ENCODE data around the gene HLA-DPB1. TPM values are rescaled to one million over a fixed set of nuclear protein-coding genes. Genes with fewer than 3 reads are reported as not detected.

Gene HLA-DPB1
- total RNA-seq, 1 experiment from 2014 or later, result not detected

GRCh38 chr6:33066917-33067521 lies 8.8 kb upstream of the HLA-DPB1 start:
- TF ChIP-seq EZH2 (IDR thresholded peaks at IDR 0.05; ENCODE audit: low read depth), result no peak
- TF ChIP-seq CTCF (conservative IDR thresholded peaks at IDR 0.05), result no peak
- Histone ChIP-seq H3K27me3 (ENCODE audit: insufficient read depth, low read depth) (peaks cover 43% of the 10 kb centered on the region), H4K20me1 (ENCODE audit: insufficient read depth) (no peaks in the 10 kb centered on the region), H3K4me1 (replicated peaks; ENCODE audit: insufficient read depth) (no peaks in the 10 kb centered on the region), H3K79me2 (ENCODE audit: low read depth) (no peaks in the 10 kb centered on the region), H3K4me3 (no peak overlapping the region), H2AFZ (no peak overlapping the region), H3K36me3 (ENCODE audit: low read depth) (no peaks in the 10 kb centered on the region), H3K9me2 (ENCODE audit: insufficient read depth) (no peaks in the 10 kb centered on the region), H3K9me3 (ENCODE audit: insufficient read depth, low read depth) (no peaks in the 10 kb centered on the region), H3F3A (ENCODE audit: insufficient read depth, low read depth) (no peaks in the 10 kb centered on the region), H3K27ac (no peak overlapping the region), H3K4me2 (no peak overlapping the region)
- intact Hi-C loops (cut with micrococcal nuclease; ENCODE audit: unreplicated experiment), result no loop called here
- ChIA-PET POLR2A (ENCODE audit: unreplicated experiment) (no interaction called here), CTCF (no interaction called here)
- no TSS peak for BruUV-seq (replicated peaks)
- no peak for DNase-seq

GRCh38 chr6:33069021-33069738 lies 6.6 kb upstream of the HLA-DPB1 start:
- H2AFZ ChIP-seq, result no peak overlapping the region
- H3K9me2 ChIP-seq (ENCODE audit: insufficient read depth), result no peaks in the 10 kb centered on the region
- H3K4me1 ChIP-seq (replicated peaks; ENCODE audit: insufficient read depth), result no peaks in the 10 kb centered on the region
- TF ChIP-seq CTCF (conservative IDR thresholded peaks at IDR 0.05) (no peak), EZH2 (IDR thresholded peaks at IDR 0.05; ENCODE audit: low read depth) (no peak)
- H3K27ac ChIP-seq, result no peak overlapping the region
- CTCF ChIA-PET, result no interaction called here
- no peak for DNase-seq
- H3K36me3 ChIP-seq (ENCODE audit: low read depth), result no peaks in the 10 kb centered on the region
- POLR2A ChIA-PET (ENCODE audit: unreplicated experiment), result no interaction called here
- no peaks in the 10 kb centered on the region for H4K20me1 ChIP-seq (ENCODE audit: insufficient read depth)
- no TSS peak for BruUV-seq (replicated peaks)
- intact Hi-C loops (cut with micrococcal nuclease; ENCODE audit: unreplicated experiment), result no loop called here
- H3K4me3 ChIP-seq, result no peak overlapping the region
- H3K9me3 ChIP-seq (ENCODE audit: insufficient read depth, low read depth), result no peaks in the 10 kb centered on the region
- H3K79me2 ChIP-seq (ENCODE audit: low read depth), result no peaks in the 10 kb centered on the region
- H3F3A ChIP-seq (ENCODE audit: insufficient read depth, low read depth), result no peaks in the 10 kb centered on the region
- no peak overlapping the region for H3K4me2 ChIP-seq
- peaks cover 65% of the 10 kb centered on the region for H3K27me3 ChIP-seq (ENCODE audit: insufficient read depth, low read depth)

- ChIA-PET POLR2A (ENCODE audit: unreplicated experiment) (no interaction called here), CTCF (no interaction called here)
- TF ChIP-seq CTCF (conservative IDR thresholded peaks at IDR 0.05), result no peak
- H3K27ac ChIP-seq, result no peak overlapping the region
- H3K4me3 ChIP-seq, result no peak overlapping the region
- H3K36me3 ChIP-seq (ENCODE audit: low read depth), result no peaks in the 10 kb centered on the region
- H3K79me2 ChIP-seq (ENCODE audit: low read depth), result no peaks in the 10 kb centered on the region
- no peaks in the 10 kb centered on the region for H4K20me1 ChIP-seq (ENCODE audit: insufficient read depth)
- H3K4me1 ChIP-seq (replicated peaks; ENCODE audit: insufficient read depth), result no peaks in the 10 kb centered on the region
- intact Hi-C loops (cut with micrococcal nuclease; ENCODE audit: unreplicated experiment), result no loop called here
- no TSS peak for BruUV-seq (replicated peaks)
- no peak overlapping the region for H3K4me2 ChIP-seq
- no peaks in the 10 kb centered on the region for H3F3A ChIP-seq (ENCODE audit: insufficient read depth, low read depth)
- H3K9me2 ChIP-seq (ENCODE audit: insufficient read depth), result no peaks in the 10 kb centered on the region
- H3K9me3 ChIP-seq (ENCODE audit: insufficient read depth, low read depth), result no peaks in the 10 kb centered on the region
- no peak for DNase-seq
- no peak overlapping the region for H2AFZ ChIP-seq
- peaks cover 66% of the 10 kb centered on the region for H3K27me3 ChIP-seq (ENCODE audit: insufficient read depth, low read depth)
Observed at GRCh38 chr6:33070909-33071308, 4.9 kb upstream of the HLA-DPB1 start.

Data from PC-9 (cell line).